B cell (primary cell): ENCODE results near the gene LRIG1.

Experiments
- CTCF ChIP-seq: fragments of 200-600 bp; IDR thresholded peaks from one replicate; pipeline ENCODE4 v1.8.0; 2022; ENCODE audit warnings: antibody characterized with exemption, mild to moderate bottlenecking
- EZH2 ChIP-seq: IDR thresholded peaks from 2 replicates; pipeline ENCODE4 v1.6.1; 2012; ENCODE audit warnings: borderline replicate concordance, low read depth, mild to moderate bottlenecking, moderate library complexity, low read length; ENCODE audit not compliant: insufficient read depth, poor library complexity, severe bottlenecking

- TF ChIP-seq CTCF (no peak), EZH2 (no peak)
Measured at GRCh38 chr3:66411961-66412887, 88.6 kb downstream of the LRIG1 start.
